GM12873 (cell line): ENCODE results near the gene DNAJC7.

Source experiments
- TF ChIP-seq, protein P1 (sequence below): IDR thresholded peaks from 2 replicates; pipeline ENCODE4 v1.5.1; 2012; ENCODE audit warnings: low read depth, mild to moderate bottlenecking, moderate library complexity, low read length, control low read depth; ENCODE audit not compliant: insufficient read depth; ENCODE audit errors: missing control alignments

The DNAJC7 gene

DNA sequence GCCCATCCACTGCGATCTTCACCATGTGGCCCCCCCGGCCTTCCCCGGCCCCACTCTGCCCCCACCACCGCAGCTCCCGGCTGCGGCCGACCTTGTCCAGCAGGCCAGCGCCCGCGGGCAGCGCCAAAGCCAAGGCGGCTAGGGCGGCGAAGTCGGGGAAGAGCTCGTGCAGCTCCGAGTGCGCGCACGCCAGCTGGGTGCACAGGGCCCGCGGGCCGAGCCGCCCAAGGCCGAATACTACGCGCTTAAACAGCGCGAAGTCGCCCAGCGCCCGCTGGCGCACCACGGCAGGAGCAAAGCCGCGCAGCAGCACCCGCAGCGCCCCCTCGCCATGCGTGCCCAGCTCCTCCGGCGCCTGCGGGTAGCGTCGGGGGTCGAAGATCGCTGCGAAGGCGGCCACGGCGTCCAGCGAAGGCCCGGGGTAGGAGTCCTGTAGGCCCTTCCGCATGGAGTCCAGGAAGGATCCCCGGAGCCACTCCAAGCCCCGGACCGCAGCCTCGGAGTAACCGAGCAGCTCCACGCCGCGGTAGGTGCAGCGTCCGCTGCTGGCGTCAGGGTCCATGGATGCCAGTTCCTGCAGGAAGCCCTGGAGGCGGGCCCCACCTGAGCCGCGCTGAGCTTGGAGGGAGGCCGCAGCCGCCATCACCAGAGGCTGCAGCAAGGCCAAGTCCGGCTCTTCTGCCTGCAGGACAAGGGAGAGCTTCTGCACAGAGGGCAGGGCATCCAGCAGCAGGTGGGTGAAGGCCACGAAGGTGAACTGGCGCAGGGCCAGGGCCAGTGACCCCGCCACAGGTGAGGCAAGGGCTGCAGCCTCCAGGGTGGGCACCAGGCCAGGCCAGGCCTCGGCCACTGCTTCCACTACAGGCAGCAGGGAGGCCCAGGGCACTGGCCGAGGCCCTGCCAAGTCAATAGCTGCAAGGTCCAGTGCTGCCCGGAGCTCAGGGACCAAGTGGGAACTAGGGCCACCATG lies 22.8 kb upstream of the DNAJC7 start:
- TF ChIP-seq, protein P1, sequence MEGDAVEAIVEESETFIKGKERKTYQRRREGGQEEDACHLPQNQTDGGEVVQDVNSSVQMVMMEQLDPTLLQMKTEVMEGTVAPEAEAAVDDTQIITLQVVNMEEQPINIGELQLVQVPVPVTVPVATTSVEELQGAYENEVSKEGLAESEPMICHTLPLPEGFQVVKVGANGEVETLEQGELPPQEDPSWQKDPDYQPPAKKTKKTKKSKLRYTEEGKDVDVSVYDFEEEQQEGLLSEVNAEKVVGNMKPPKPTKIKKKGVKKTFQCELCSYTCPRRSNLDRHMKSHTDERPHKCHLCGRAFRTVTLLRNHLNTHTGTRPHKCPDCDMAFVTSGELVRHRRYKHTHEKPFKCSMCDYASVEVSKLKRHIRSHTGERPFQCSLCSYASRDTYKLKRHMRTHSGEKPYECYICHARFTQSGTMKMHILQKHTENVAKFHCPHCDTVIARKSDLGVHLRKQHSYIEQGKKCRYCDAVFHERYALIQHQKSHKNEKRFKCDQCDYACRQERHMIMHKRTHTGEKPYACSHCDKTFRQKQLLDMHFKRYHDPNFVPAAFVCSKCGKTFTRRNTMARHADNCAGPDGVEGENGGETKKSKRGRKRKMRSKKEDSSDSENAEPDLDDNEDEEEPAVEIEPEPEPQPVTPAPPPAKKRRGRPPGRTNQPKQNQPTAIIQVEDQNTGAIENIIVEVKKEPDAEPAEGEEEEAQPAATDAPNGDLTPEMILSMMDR = no peak

DNA sequence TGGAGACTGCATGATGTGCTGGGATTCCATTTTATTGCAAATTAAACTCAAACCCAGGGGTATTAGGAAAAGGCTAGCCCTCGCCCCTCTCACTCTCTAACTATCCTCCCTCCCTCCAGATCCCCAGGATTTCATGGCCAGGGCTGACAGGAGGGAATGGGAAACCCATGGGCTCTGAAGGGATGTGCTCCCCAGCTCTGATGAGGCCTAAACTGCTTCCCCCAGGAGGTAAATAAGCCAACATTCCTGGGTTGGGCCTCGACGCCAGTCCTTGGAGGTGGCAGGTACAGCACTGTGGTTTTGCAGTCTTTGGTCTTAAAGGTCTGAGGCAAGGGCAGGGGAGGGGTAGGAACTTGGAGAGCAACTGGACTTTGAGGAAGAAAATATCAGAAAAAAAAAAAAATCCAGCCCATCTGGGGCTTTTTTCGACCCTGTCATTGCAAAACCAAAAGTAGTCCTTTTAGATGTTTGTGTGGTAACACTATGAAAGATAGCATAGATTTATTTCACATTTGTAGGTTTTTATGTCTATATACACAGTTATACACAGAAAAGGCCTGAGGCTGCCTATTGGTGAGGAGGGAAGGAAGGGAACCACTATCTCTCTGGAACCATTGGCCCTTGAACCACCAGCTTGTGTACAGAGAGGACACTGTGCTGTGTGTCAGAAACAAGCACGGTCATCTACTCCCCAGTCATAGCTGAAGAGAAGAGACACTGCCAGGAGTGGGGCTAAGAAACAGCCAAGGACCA lies 21.2 kb upstream of the DNAJC7 start:
- TF ChIP-seq, protein P1 = no peak

DNA sequence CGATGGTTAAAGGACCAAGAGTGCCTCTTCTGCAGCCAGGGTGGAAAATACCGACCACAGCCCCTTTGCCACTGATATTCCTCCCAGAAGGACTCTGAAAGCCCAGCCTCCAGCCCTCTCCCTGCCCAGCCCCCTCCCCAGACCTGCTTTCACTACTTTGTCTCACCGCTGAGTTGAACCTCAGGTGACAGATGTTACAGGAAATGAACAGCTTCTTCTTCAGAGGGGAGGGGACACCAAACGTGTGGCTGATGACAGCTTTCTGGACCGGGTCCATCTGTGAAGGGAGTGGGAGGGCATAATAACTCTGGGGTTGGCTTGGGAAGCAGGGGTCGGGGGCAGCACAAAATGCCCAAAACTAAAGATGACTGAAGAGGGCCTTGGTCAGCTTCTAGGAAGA lies 16.8 kb upstream of the DNAJC7 start:
- TF ChIP-seq, protein P1 = no peak

DNA sequence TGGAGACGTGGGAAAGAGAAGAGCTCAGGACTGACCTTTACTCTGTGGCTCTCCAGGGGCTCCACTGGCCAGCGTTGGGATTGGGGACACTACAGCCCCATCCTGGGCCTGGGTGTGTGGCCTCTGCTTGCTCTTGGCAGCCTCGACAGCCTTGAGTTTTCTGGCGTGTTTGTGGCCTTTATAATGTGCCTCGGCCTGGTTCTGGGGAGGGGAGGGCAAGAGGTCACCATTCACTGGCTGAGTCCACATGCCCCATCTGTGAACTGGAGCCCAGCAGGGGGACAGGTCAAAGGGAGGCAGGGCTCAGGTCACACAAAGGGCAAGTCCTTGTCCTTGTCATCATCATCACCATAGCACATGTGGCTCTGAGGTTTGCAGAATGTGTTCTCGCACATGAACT lies 14.3 kb upstream of the DNAJC7 start:
- TF ChIP-seq, protein P1 = no peak

DNA sequence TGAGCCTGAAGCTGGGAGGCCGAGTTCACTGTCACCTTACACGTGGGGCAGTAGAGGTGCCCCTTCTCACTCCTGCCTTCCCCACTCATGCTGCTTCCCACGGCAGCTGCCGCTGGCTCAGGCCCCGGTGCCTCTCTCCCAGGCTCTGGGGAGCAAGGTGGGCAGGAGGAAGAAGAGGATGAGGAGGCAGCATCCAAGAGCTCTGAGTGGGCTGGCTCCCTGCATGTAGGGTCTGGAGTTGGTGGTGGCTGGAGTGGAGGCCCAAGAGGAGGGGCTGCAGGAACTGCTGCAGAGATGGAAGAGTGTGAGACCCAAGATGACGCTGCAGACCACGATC lies 11.5 kb upstream of the DNAJC7 start:
- TF ChIP-seq, protein P1 = no peak

DNA sequence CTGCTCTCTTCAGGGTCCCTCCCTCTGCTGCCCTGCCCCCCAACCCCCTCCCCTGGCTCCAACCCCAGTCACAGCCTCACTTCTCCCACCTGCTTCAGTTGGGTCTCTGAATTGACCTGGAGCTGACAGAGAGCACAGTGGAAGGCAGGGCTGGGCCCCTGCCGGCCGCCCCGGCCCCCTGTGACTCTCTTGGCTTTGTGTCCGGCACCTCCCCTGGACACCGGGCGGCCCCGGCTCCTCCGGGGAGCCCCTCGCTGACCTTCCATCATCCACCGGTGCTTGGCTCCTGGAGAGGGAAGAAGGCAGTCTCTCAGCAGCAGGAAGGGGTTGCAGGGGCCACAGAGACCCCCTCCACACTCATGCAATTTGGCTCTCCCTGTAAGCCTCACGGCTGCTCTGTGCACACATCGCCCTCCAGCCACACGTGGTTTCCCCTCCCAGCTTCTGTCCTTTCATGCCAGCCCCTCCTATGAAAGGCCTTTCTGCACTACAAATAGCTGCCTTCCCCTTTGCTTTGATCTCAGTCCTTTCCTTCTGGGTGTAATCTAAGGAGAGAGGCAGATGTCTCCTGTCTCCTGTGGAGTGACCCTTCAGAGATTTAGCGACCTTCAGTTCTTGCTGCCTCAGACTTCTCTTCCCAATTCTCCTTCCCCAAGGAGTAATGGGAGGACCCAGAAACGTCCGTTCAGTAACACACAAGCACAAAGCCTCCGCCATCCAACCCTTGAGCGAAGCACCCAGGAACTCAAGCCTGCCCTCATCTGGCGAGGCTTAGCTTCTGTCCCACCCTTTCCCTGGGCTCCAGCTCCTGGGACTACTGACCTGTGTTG lies 10.9 kb upstream of the DNAJC7 start:
- TF ChIP-seq, protein P1 = peak; percentile 35

DNA sequence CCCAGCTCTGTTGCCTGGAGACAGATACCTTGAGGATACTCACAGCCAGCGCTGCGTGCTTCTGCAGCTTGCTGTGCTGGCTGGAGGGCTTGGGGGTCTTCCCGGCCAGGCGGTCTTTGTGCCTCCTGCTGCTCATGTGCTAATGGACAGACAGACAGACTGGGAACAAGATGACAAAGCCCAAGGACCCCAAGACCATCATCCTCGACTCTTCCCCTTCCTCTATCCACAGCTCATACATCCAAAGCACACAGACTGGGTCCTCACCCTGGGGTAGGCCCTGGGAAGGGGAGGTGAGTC lies 10.3 kb upstream of the DNAJC7 start:
- TF ChIP-seq, protein P1 = no peak
